ENCODE measurements around the gene CHEK1. TPM values are rescaled to one million over a fixed set of nuclear protein-coding genes. Genes with fewer than 3 reads are reported as not detected.

The CHEK1 gene
- polyA plus RNA-seq, 1 donor (not counting 4 experiments of a cell fraction or from before 2014, with no cell fraction given) = 38.2 TPM

GRCh38 chr11:125626288-125626950 is 1.5 kb downstream of the CHEK1 start:
- H3K27me3 ChIP-seq (ENCODE audit: control insufficient read depth, extremely low read depth, insufficient read depth, low read length) = no peaks in the 10 kb centered on the region
- TF ChIP-seq CTCF (optimal IDR thresholded peaks at IDR 0.05 in 1 of 3, IDR thresholded peaks at IDR 0.05 in 1 of 3, conservative IDR thresholded peaks at IDR 0.05 in 1 of 3; ENCODE audit: extremely low read depth in 1 of 3, insufficient read depth in 2 of 3, low read length in 3 of 3) (peak; percentile 16 to 47 (median 44)), EZH2 (IDR thresholded peaks at IDR 0.05; ENCODE audit: low read length) (no peak)
- peak overlapping the region; percentile 77 for H3K9ac ChIP-seq (ENCODE audit: control insufficient read depth, extremely low read depth, insufficient read depth, low read length)
- H3K27ac ChIP-seq (ENCODE audit: control insufficient read depth, insufficient read depth, low read length) = peak overlapping the region; percentile 75
- peaks cover 8% of the 10 kb centered on the region for H3K79me2 ChIP-seq (ENCODE audit: control insufficient read depth, insufficient read depth, low read length)
- H3K4me2 ChIP-seq (ENCODE audit: control insufficient read depth, extremely low read depth, insufficient read depth, low read depth, low read length) = peak overlapping the region; percentile 94
- dilution Hi-C loops (cut with MboI; ENCODE audit: extremely low pct_ligation_motif_present, low sequenced_read_pairs) = no loop called here
- H3K4me1 ChIP-seq (ENCODE audit: control insufficient read depth, extremely low read depth, insufficient read depth, low read length) = peaks cover 27% of the 10 kb centered on the region
- DNase-seq (ENCODE audit: low read depth, low spot score) (peak; percentile 60), FAIRE-seq (peak; percentile 9)
- H2AFZ ChIP-seq (ENCODE audit: control insufficient read depth, low read length) = peak overlapping the region; percentile 75
- H4K20me1 ChIP-seq (ENCODE audit: control insufficient read depth, extremely low read depth, insufficient read depth, low read length) = no peaks in the 10 kb centered on the region
- no peaks in the 10 kb centered on the region for H3K9me3 ChIP-seq (ENCODE audit: control insufficient read depth, low read depth, low read length)
- peaks cover 3 to 8% of the 10 kb centered on the region in 2 experiments for H3K36me3 ChIP-seq (ENCODE audit: control insufficient read depth in 2 of 2, extremely low read depth in 1 of 2, insufficient read depth in 2 of 2, low read length in 2 of 2)
- H3K9me1 ChIP-seq (ENCODE audit: control insufficient read depth, extremely low read depth, insufficient read depth, low read length) = no peaks in the 10 kb centered on the region
- peak overlapping the region; percentile 64 to 77 (median 69) for H3K4me3 ChIP-seq (ENCODE audit: control insufficient read depth in 2 of 3, extremely low read depth in 1 of 3, insufficient read depth in 2 of 3, low read depth in 1 of 3, low read length in 3 of 3)

- H3K9me3 ChIP-seq (ENCODE audit: control insufficient read depth, low read depth, low read length) = no peaks in the 10 kb centered on the region
- TF ChIP-seq CTCF (optimal IDR thresholded peaks at IDR 0.05 in 1 of 3, IDR thresholded peaks at IDR 0.05 in 1 of 3, conservative IDR thresholded peaks at IDR 0.05 in 1 of 3; ENCODE audit: extremely low read depth in 1 of 3, insufficient read depth in 2 of 3, low read length in 3 of 3) = no peak
- no peak for TF ChIP-seq EZH2 (IDR thresholded peaks at IDR 0.05; ENCODE audit: low read length)
- peaks cover 3 to 8% of the 10 kb centered on the region in 2 experiments for H3K36me3 ChIP-seq (ENCODE audit: control insufficient read depth in 2 of 2, extremely low read depth in 1 of 2, insufficient read depth in 2 of 2, low read length in 2 of 2)
- H3K9ac ChIP-seq (ENCODE audit: control insufficient read depth, extremely low read depth, insufficient read depth, low read length) = peak overlapping the region; percentile 77
- dilution Hi-C loops (cut with MboI; ENCODE audit: extremely low pct_ligation_motif_present, low sequenced_read_pairs) = no loop called here
- FAIRE-seq (no peak), DNase-seq (ENCODE audit: low read depth, low spot score) (no peak)
- H3K4me2 ChIP-seq (ENCODE audit: control insufficient read depth, extremely low read depth, insufficient read depth, low read depth, low read length) = peak overlapping the region; percentile 94
- peak overlapping the region; percentile 75 for H3K27ac ChIP-seq (ENCODE audit: control insufficient read depth, insufficient read depth, low read length)
- peak overlapping the region; percentile 35 for H2AFZ ChIP-seq (ENCODE audit: control insufficient read depth, low read length)
- peak overlapping the region; percentile 64 to 77 (median 69) for H3K4me3 ChIP-seq (ENCODE audit: control insufficient read depth in 2 of 3, extremely low read depth in 1 of 3, insufficient read depth in 2 of 3, low read depth in 1 of 3, low read length in 3 of 3)
- peaks cover 8% of the 10 kb centered on the region for H3K79me2 ChIP-seq (ENCODE audit: control insufficient read depth, insufficient read depth, low read length)
- no peaks in the 10 kb centered on the region for H3K9me1 ChIP-seq (ENCODE audit: control insufficient read depth, extremely low read depth, insufficient read depth, low read length)
- H3K27me3 ChIP-seq (ENCODE audit: control insufficient read depth, extremely low read depth, insufficient read depth, low read length) = no peaks in the 10 kb centered on the region
- peaks cover 20% of the 10 kb centered on the region for H3K4me1 ChIP-seq (ENCODE audit: control insufficient read depth, extremely low read depth, insufficient read depth, low read length)
- no peaks in the 10 kb centered on the region for H4K20me1 ChIP-seq (ENCODE audit: control insufficient read depth, extremely low read depth, insufficient read depth, low read length)
Measured at GRCh38 chr11:125627236-125627910, 2.4 kb downstream of the CHEK1 start.

Measured in keratinocyte (primary cell).